Activated T-helper 2 cell treated with anti-CD3 and anti-CD28 coated beads, Interferon-gamma antibody, Interleukin-2, Interleukin-4, amounts not matched to agents 10 μg/mL and 5 μg/mL and 100 μg/mL, durations not matched to agents 14 hours and 24 hours and 36 hours (primary cell): ENCODE measurements around the gene PTPRN2. TPM values are rescaled to one million over a fixed set of nuclear protein-coding genes. Genes with fewer than 3 reads are reported as not detected.
"Not testable (repeated sequence)": the region's sequence is repeated elsewhere in the genome, so short reads cannot be mapped to it uniquely, and the experiment has no call there.

ENCODE experiments used
- DNase-seq: peaks from one replicate; pipeline ENCODE4 v3.0.0; 2021; ENCODE audit warnings: low spot score
- H3K27ac Mint-ChIP-seq: one replicate; pipeline ENCODE4 v1.8.0; 2021; ENCODE audit warnings: mixed read lengths
- H3K27me3 Mint-ChIP-seq: one replicate; pipeline ENCODE4 v1.8.0; 2021; ENCODE audit warnings: low read depth, mixed read lengths
- H3K36me3 Mint-ChIP-seq: one replicate; pipeline ENCODE4 v1.8.0; 2021; ENCODE audit warnings: low read depth, mixed read lengths
- H3K4me1 Mint-ChIP-seq: one replicate; pipeline ENCODE4 v1.8.0; 2021; ENCODE audit warnings: low read depth, mixed read lengths
- H3K4me3 Mint-ChIP-seq: one replicate; pipeline ENCODE4 v1.8.0; 2021; ENCODE audit warnings: low read depth, mild to moderate bottlenecking, moderate library complexity, mixed read lengths
- H3K9me3 Mint-ChIP-seq: one replicate; pipeline ENCODE4 v1.8.0; 2021; ENCODE audit warnings: mixed read lengths
- intact Hi-C: fragments of 100-400 bp; cut with micrococcal nuclease; formaldehyde crosslinking; loops from one replicate; pipeline ENCODE4 v1.15.1; 2023
- total RNA-seq: library from RNA; stranded (reverse); gene quantifications from 2 replicates; pipeline ENCODE4 v1.2.3, GENCODE V29; 2022

The PTPRN2 gene
- total RNA-seq, 1 donor from 2014 or later = 1.3 TPM

- DNase-seq = no peak
- H3K36me3 Mint-ChIP-seq = no peaks in the 10 kb centered on the region
- no peak overlapping the region for H3K4me3 Mint-ChIP-seq
Observed at GRCh38 chr7:157670490-157671357, 916.9 kb downstream of the PTPRN2 start.

GRCh38 chr7:157669768-157670351 is 917.8 kb downstream of the PTPRN2 start:
- no peak for DNase-seq

More at GRCh38 chr7:157670490-157671357, 916.9 kb downstream of the PTPRN2 start:
- Mint-ChIP-seq H3K9me3 (no peaks in the 10 kb centered on the region), H3K4me1 (peaks cover 8% of the 10 kb centered on the region), H3K27ac (no peak overlapping the region), H3K27me3 (peaks cover 34% of the 10 kb centered on the region)
- intact Hi-C loops = no loop called here

GRCh38 chr7:157668884-157669767 is 918.5 kb downstream of the PTPRN2 start:
- intact Hi-C loops = no loop called here
- H3K9me3 Mint-ChIP-seq = no peaks in the 10 kb centered on the region

More at GRCh38 chr7:157669768-157670351, 917.8 kb downstream of the PTPRN2 start:
- intact Hi-C loops = no loop called here
- H3K36me3 Mint-ChIP-seq = no peaks in the 10 kb centered on the region
- H3K9me3 Mint-ChIP-seq = no peaks in the 10 kb centered on the region
- peaks cover 34% of the 10 kb centered on the region for H3K27me3 Mint-ChIP-seq
- peaks cover 8% of the 10 kb centered on the region for H3K4me1 Mint-ChIP-seq
- H3K27ac Mint-ChIP-seq = no peak overlapping the region
- no peak overlapping the region for H3K4me3 Mint-ChIP-seq

GRCh38 chr7:157668221-157668883 is 919.3 kb downstream of the PTPRN2 start:
- H3K9me3 Mint-ChIP-seq = no peaks in the 10 kb centered on the region
- H3K27ac Mint-ChIP-seq = no peak overlapping the region
- intact Hi-C loops = no loop called here
- no peak overlapping the region for H3K4me3 Mint-ChIP-seq
- H3K4me1 Mint-ChIP-seq = peaks cover 8% of the 10 kb centered on the region
- no peak for DNase-seq
- H3K36me3 Mint-ChIP-seq = no peaks in the 10 kb centered on the region
- peaks cover 34% of the 10 kb centered on the region for H3K27me3 Mint-ChIP-seq

More at GRCh38 chr7:157668884-157669767, 918.5 kb downstream of the PTPRN2 start:
- Mint-ChIP-seq H3K27ac (no peak overlapping the region), H3K27me3 (peaks cover 34% of the 10 kb centered on the region), H3K4me3 (no peak overlapping the region), H3K4me1 (peaks cover 8% of the 10 kb centered on the region), H3K36me3 (no peaks in the 10 kb centered on the region)
- no peak for DNase-seq

GRCh38 chr7:157667731-157668130 is 919.9 kb downstream of the PTPRN2 start:
- Mint-ChIP-seq H3K27ac (no peak overlapping the region), H3K36me3 (no peaks in the 10 kb centered on the region), H3K4me1 (peaks cover 8% of the 10 kb centered on the region), H3K9me3 (no peaks in the 10 kb centered on the region), H3K4me3 (no peak overlapping the region), H3K27me3 (peaks cover 34% of the 10 kb centered on the region)
- DNase-seq = no peak
- intact Hi-C loops = no loop called here

GRCh38 chr7:157667261-157667660 is 920.4 kb downstream of the PTPRN2 start:
- no peaks in the 10 kb centered on the region for H3K9me3 Mint-ChIP-seq
- no peak overlapping the region for H3K27ac Mint-ChIP-seq
- DNase-seq = no peak
- peaks cover 30% of the 10 kb centered on the region for H3K27me3 Mint-ChIP-seq
- no peaks in the 10 kb centered on the region for H3K36me3 Mint-ChIP-seq
- peaks cover 8% of the 10 kb centered on the region for H3K4me1 Mint-ChIP-seq
- no peak overlapping the region for H3K4me3 Mint-ChIP-seq
- intact Hi-C loops = no loop called here

GRCh38 chr7:157666530-157667040 is 921.0 kb downstream of the PTPRN2 start:
- Mint-ChIP-seq H3K4me3 (no peak overlapping the region), H3K9me3 (no peaks in the 10 kb centered on the region), H3K36me3 (no peaks in the 10 kb centered on the region), H3K27ac (no peak overlapping the region), H3K4me1 (peaks cover 8% of the 10 kb centered on the region), H3K27me3 (peaks cover 25% of the 10 kb centered on the region)
- intact Hi-C loops = no loop called here
- DNase-seq = no peak

- DNase-seq, H3K4me1 Mint-ChIP-seq, intact Hi-C loops, H3K27ac Mint-ChIP-seq, H3K9me3 Mint-ChIP-seq, H3K36me3 Mint-ChIP-seq, H3K4me3 Mint-ChIP-seq: not testable (repeated sequence)
- H3K27me3 Mint-ChIP-seq = peaks cover 21% of the 10 kb centered on the region
Observed at GRCh38 chr7:157665634-157665988, 922.0 kb downstream of the PTPRN2 start.

- H3K4me3 Mint-ChIP-seq = no peak overlapping the region
- intact Hi-C loops = no loop called here
- H3K27ac Mint-ChIP-seq = no peak overlapping the region
- no peaks in the 10 kb centered on the region for H3K9me3 Mint-ChIP-seq
- no peak for DNase-seq
- peaks cover 16% of the 10 kb centered on the region for H3K27me3 Mint-ChIP-seq
- no peaks in the 10 kb centered on the region for H3K36me3 Mint-ChIP-seq
- H3K4me1 Mint-ChIP-seq = peaks cover 13% of the 10 kb centered on the region
Observed at GRCh38 chr7:157664871-157665633, 922.6 kb downstream of the PTPRN2 start.

GRCh38 chr7:157664034-157664433 is 923.6 kb downstream of the PTPRN2 start:
- intact Hi-C loops = no loop called here
- DNase-seq = no peak
- H3K4me3 Mint-ChIP-seq = no peak overlapping the region
- peaks cover 7% of the 10 kb centered on the region for H3K27me3 Mint-ChIP-seq
- no peaks in the 10 kb centered on the region for H3K9me3 Mint-ChIP-seq
- H3K27ac Mint-ChIP-seq = no peak overlapping the region
- no peaks in the 10 kb centered on the region for H3K36me3 Mint-ChIP-seq
- peaks cover 17% of the 10 kb centered on the region for H3K4me1 Mint-ChIP-seq

GRCh38 chr7:157662981-157663716 is 924.5 kb downstream of the PTPRN2 start:
- Mint-ChIP-seq H3K27ac (no peak overlapping the region), H3K4me3 (no peak overlapping the region), H3K36me3 (no peaks in the 10 kb centered on the region), H3K27me3 (peaks cover under 1% of the 10 kb centered on the region), H3K4me1 (peaks cover 10% of the 10 kb centered on the region), H3K9me3 (no peaks in the 10 kb centered on the region)
- intact Hi-C loops = no loop called here
- DNase-seq = no peak
